ENCODE results near the gene MOSPD3.

DNA sequence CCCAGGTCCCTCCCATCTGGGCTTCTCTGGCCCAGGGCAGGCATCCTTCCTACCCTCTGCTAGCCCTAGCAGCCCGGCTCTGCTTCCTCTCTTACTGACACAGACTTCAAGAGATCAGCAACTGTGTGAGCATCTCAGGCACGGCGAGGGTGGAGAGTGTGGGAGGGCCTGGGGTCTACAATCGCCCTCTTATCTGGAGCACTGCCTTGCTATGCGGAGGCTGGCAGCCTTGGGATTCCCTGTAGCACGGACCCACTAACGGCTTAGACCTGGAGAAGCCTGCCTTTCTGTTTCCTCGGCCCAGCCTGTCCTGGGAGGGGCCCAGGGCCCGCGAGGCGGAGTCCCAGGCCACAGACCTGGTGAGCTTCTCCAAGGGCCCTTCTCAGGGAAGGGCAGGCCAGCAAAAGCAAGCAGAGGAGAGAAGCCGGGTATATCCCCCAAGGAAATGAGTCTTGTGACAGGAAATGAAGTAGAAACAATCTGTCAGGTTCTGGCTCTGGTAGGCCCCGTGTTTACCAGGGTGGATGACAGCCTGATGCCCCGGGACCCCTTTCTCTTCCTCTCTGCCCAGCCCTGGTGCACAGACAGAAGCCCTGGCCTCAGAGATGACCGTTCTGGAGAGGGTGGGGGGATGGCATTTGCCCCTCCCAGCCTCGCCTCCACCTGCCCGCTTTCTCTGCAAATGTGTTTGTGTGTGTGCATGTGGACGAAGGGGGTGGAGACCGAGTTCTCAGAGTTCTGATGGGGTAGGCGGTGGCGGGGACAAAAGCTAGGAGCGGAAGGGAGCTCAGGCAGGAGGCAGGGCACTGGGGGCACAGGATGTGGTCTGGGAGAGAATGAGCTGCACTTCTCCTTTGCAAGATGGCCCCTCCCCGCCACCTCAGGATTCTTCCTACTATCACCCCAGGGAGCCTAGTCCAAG, 28.9 kb upstream of the MOSPD3 start:
- TF ChIP-seq ZNF70 (CRISPR knock-in tag; IDR thresholded peaks at IDR 0.05) (no peak), SNAI2 (CRISPR knock-in tag; IDR thresholded peaks at IDR 0.05) (no peak), ISL1 (CRISPR knock-in tag; IDR thresholded peaks at IDR 0.05) (no peak), ARNTL (CRISPR knock-in tag; IDR thresholded peaks at IDR 0.05; ENCODE audit: borderline replicate concordance, low read depth) (no peak), ZFP30 (CRISPR knock-in tag; IDR thresholded peaks at IDR 0.05) (no peak), ZNF8 (CRISPR knock-in tag; IDR thresholded peaks at IDR 0.05) (no peak), ZC3H10 (CRISPR knock-in tag; IDR thresholded peaks at IDR 0.05) (no peak), PATZ1 (CRISPR knock-in tag; IDR thresholded peaks at IDR 0.05; ENCODE audit: borderline replicate concordance) (no peak), CSRNP3 (CRISPR knock-in tag; IDR thresholded peaks at IDR 0.05) (no peak)

All from SK-N-SH treated with all-trans-retinoic acid at 6 μM for 48 hours (cell line).